ENCODE measurements around the gene ABCA4.

The ABCA4 gene

GRCh38 chr1:93993731-93994130 lies 127.2 kb downstream of the ABCA4 start:
- no peak for TF ChIP-seq SIN3A (IDR thresholded peaks at IDR 0.05; ENCODE audit: borderline replicate concordance, insufficient read depth, low read length)
- TF ChIP-seq TAF1 (IDR thresholded peaks at IDR 0.05; ENCODE audit: borderline replicate concordance, insufficient read depth, low read length) = no peak
- no peak for TF ChIP-seq POLR2AphosphoS5 (IDR thresholded peaks at IDR 0.05; ENCODE audit: low read depth, low read length)
- no peak for TF ChIP-seq REST (IDR thresholded peaks at IDR 0.05; ENCODE audit: insufficient read depth in 1 of 2, low read depth in 2 of 2, low read length in 2 of 2)
- no peak for TF ChIP-seq FOXP2 (optimal IDR thresholded peaks at IDR 0.05; ENCODE audit: borderline replicate concordance, extremely low read depth, extremely low read length, insufficient read depth)

GRCh38 chr1:93992954-93993353 lies 128.0 kb downstream of the ABCA4 start:
- TF ChIP-seq FOXP2 (optimal IDR thresholded peaks at IDR 0.05; ENCODE audit: borderline replicate concordance, extremely low read depth, extremely low read length, insufficient read depth) (no peak), SIN3A (IDR thresholded peaks at IDR 0.05; ENCODE audit: borderline replicate concordance, insufficient read depth, low read length) (no peak), REST (IDR thresholded peaks at IDR 0.05; ENCODE audit: insufficient read depth in 1 of 2, low read depth in 2 of 2, low read length in 2 of 2) (no peak), POLR2AphosphoS5 (IDR thresholded peaks at IDR 0.05; ENCODE audit: low read depth, low read length) (no peak), TAF1 (IDR thresholded peaks at IDR 0.05; ENCODE audit: borderline replicate concordance, insufficient read depth, low read length) (no peak)

GRCh38 chr1:93992190-93992589 lies 128.8 kb downstream of the ABCA4 start:
- no peak for TF ChIP-seq TAF1 (IDR thresholded peaks at IDR 0.05; ENCODE audit: borderline replicate concordance, insufficient read depth, low read length)
- TF ChIP-seq POLR2AphosphoS5 (IDR thresholded peaks at IDR 0.05; ENCODE audit: low read depth, low read length) = no peak
- TF ChIP-seq SIN3A (IDR thresholded peaks at IDR 0.05; ENCODE audit: borderline replicate concordance, insufficient read depth, low read length) = no peak
- no peak for TF ChIP-seq FOXP2 (optimal IDR thresholded peaks at IDR 0.05; ENCODE audit: borderline replicate concordance, extremely low read depth, extremely low read length, insufficient read depth)
- no peak for TF ChIP-seq REST (IDR thresholded peaks at IDR 0.05; ENCODE audit: insufficient read depth in 1 of 2, low read depth in 2 of 2, low read length in 2 of 2)

GRCh38 chr1:93991271-93991670 lies 129.7 kb downstream of the ABCA4 start:
- no peak for TF ChIP-seq SIN3A (IDR thresholded peaks at IDR 0.05; ENCODE audit: borderline replicate concordance, insufficient read depth, low read length)
- no peak for TF ChIP-seq TAF1 (IDR thresholded peaks at IDR 0.05; ENCODE audit: borderline replicate concordance, insufficient read depth, low read length)
- TF ChIP-seq POLR2AphosphoS5 (IDR thresholded peaks at IDR 0.05; ENCODE audit: low read depth, low read length) = no peak
- TF ChIP-seq REST (IDR thresholded peaks at IDR 0.05; ENCODE audit: insufficient read depth in 1 of 2, low read depth in 2 of 2, low read length in 2 of 2) = no peak
- no peak for TF ChIP-seq FOXP2 (optimal IDR thresholded peaks at IDR 0.05; ENCODE audit: borderline replicate concordance, extremely low read depth, extremely low read length, insufficient read depth)

GRCh38 chr1:93990010-93990409 lies 130.9 kb downstream of the ABCA4 start:
- TF ChIP-seq REST (IDR thresholded peaks at IDR 0.05; ENCODE audit: insufficient read depth in 1 of 2, low read depth in 2 of 2, low read length in 2 of 2) (no peak), POLR2AphosphoS5 (IDR thresholded peaks at IDR 0.05; ENCODE audit: low read depth, low read length) (no peak), TAF1 (IDR thresholded peaks at IDR 0.05; ENCODE audit: borderline replicate concordance, insufficient read depth, low read length) (no peak), SIN3A (IDR thresholded peaks at IDR 0.05; ENCODE audit: borderline replicate concordance, insufficient read depth, low read length) (no peak), FOXP2 (optimal IDR thresholded peaks at IDR 0.05; ENCODE audit: borderline replicate concordance, extremely low read depth, extremely low read length, insufficient read depth) (no peak)

Measured in PFSK-1 (cell line).